Large intestine (tissue), 3 donors: ENCODE data around the gene CRACR2A. TPM values are rescaled to one million over a fixed set of nuclear protein-coding genes. Genes with fewer than 3 reads are reported as not detected.
A peak's percentile ranks its signal among the peaks of the same experiment; 100 is the strongest.

Source experiments
- DNase-seq, 2 donors: peaks; one replicate each; pipeline versions ENCODE4 v3.0.0 to v3.0.0-alpha.2; 2013
- H3K27ac ChIP-seq: one replicate; pipeline ENCODE4 v1.5.1; 2013; ENCODE audit warnings: low read length
- H3K27me3 ChIP-seq: 2 replicates; pipeline ENCODE4 v1.6.1; 2013; ENCODE audit warnings: low read length; ENCODE audit not compliant: control insufficient read depth, insufficient read depth
- H3K36me3 ChIP-seq: 2 replicates; pipeline ENCODE4 v1.6.1; 2013; ENCODE audit warnings: low read length; ENCODE audit not compliant: control insufficient read depth, insufficient read depth
- H3K4me1 ChIP-seq: one replicate; pipeline ENCODE4 v1.6.1; 2013; ENCODE audit warnings: low read length; ENCODE audit not compliant: control insufficient read depth, insufficient read depth
- H3K4me3 ChIP-seq: one replicate; pipeline ENCODE4 v1.5.1; 2013; ENCODE audit warnings: low read length
- H3K9me3 ChIP-seq: one replicate; pipeline ENCODE4 v1.6.1; 2013; ENCODE audit warnings: mild to moderate bottlenecking, low read depth, low read length, moderate library complexity; ENCODE audit not compliant: control insufficient read depth
- WGBS: methylation state at CpG from one replicate; pipeline ENCODE4 v1.1.5; 2013; ENCODE audit warnings: low lambda C conversion rate; ENCODE audit not compliant: insufficient coverage; 5-methylcytosine and 5-hydroxymethylcytosine counted together
- polyA plus RNA-seq: library from polyadenylated mRNA; unstranded; fragments of 120-200 nt; gene quantifications from one replicate; pipeline ENCODE4 v1.2.1, GENCODE V29; 2013

CRACR2A gene
- polyA plus RNA-seq, 1 donor = 12.5 TPM

DNA sequence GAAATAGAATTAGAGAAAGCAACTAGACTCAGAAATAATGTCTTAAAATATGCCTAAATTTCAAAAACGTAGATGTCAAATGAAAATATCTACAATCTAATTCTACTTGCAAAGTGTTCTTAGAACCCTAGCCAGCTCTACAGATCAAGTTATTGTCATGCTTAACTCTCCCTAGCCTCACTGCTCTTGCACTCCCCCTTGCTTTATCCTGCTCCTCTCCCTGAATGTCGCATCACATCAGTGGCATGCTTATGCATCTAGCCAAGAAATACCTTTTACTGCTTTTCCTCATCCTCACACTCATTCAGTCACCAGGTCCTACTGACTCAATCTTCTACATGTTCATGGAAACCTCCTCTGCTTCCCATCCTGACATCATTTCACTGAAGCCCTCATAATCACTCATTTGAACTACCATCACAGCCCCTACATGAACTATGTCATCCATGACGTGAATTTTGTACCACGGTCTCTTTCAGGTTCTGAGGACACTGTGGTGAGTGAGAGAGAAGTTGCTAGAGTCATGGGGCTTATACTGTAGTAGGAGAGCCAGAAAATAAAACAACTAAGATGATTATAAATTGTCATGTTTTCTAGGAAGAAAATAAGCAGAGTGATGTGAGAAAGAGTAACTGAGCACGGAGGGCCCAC lies 22.6 kb upstream of the CRACR2A start:
- H3K4me1 ChIP-seq = no peaks in the 10 kb centered on the region
- WGBS = 70% methylated on average over 4 of the region's 5 CpGs
- H3K36me3 ChIP-seq = no peaks in the 10 kb centered on the region

GRCh38 chr12:3772380-3772779 lies 19.5 kb upstream of the CRACR2A start:
- WGBS = 100% methylated on average over 1 of the region's 4 CpGs
- H3K27ac ChIP-seq = no peak overlapping the region
- no peak for DNase-seq
- peaks cover 2% of the 10 kb centered on the region for H3K27me3 ChIP-seq
- H3K4me1 ChIP-seq = no peaks in the 10 kb centered on the region
- H3K9me3 ChIP-seq = no peaks in the 10 kb centered on the region
- H3K36me3 ChIP-seq = no peaks in the 10 kb centered on the region
- H3K4me3 ChIP-seq = no peak overlapping the region

More for the DNA sequence above, 22.6 kb upstream of the CRACR2A start:
- no peak overlapping the region for H3K27ac ChIP-seq
- H3K9me3 ChIP-seq = no peaks in the 10 kb centered on the region
- H3K27me3 ChIP-seq = peaks cover 2% of the 10 kb centered on the region
- DNase-seq = no peak
- no peak overlapping the region for H3K4me3 ChIP-seq

- Histone ChIP-seq H3K9me3 (no peaks in the 10 kb centered on the region), H3K27ac (no peak overlapping the region), H3K36me3 (no peaks in the 10 kb centered on the region), H3K4me1 (no peaks in the 10 kb centered on the region), H3K27me3 (peaks cover 2% of the 10 kb centered on the region), H3K4me3 (no peak overlapping the region)
- DNase-seq = no peak
- WGBS = no CpG with 5 or more reads among the region's 1 CpG
Measured at GRCh38 chr12:3771853-3772252, 18.9 kb upstream of the CRACR2A start.

DNA sequence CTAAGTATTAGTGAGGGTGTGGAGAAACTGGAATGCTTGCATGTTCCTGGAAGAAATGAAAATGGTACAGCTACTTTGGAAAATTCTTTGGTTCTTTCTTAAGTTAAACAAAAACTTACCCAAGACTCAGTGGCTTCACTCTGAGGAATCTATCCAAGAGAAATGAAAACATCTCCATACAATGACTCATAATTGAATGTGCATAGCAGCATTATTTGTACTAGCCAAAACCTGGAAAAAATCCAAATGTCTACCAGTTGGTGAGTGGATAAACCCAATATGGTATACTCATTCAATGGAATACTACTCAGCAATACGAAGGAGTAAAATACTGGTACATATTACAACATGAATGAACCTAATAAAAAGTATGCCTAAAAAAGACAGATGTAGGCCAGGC lies 18.0 kb upstream of the CRACR2A start:
- H3K27me3 ChIP-seq = peaks cover 1% of the 10 kb centered on the region
- no peak for DNase-seq
- H3K36me3 ChIP-seq = no peaks in the 10 kb centered on the region
- H3K4me1 ChIP-seq = no peaks in the 10 kb centered on the region
- WGBS = no CpG with 5 or more reads among the region's 1 CpG
- no peaks in the 10 kb centered on the region for H3K9me3 ChIP-seq
- H3K4me3 ChIP-seq = no peak overlapping the region
- H3K27ac ChIP-seq = no peak overlapping the region

GRCh38 chr12:3768911-3769447 lies 16.1 kb upstream of the CRACR2A start:
- H3K27me3 ChIP-seq = no peaks in the 10 kb centered on the region
- no peak overlapping the region for H3K4me3 ChIP-seq
- H3K27ac ChIP-seq = no peak overlapping the region
- WGBS = 47% methylated on average over 3 of the region's 3 CpGs
- no peaks in the 10 kb centered on the region for H3K36me3 ChIP-seq
- DNase-seq = no peak
- no peaks in the 10 kb centered on the region for H3K4me1 ChIP-seq
- no peaks in the 10 kb centered on the region for H3K9me3 ChIP-seq

GRCh38 chr12:3761116-3761735 lies 8.3 kb upstream of the CRACR2A start:
- WGBS = no CpG with 5 or more reads among the region's 7 CpGs
- H3K4me3 ChIP-seq = no peak overlapping the region
- DNase-seq = no peak
- no peaks in the 10 kb centered on the region for H3K9me3 ChIP-seq
- H3K36me3 ChIP-seq = no peaks in the 10 kb centered on the region
- no peaks in the 10 kb centered on the region for H3K4me1 ChIP-seq
- H3K27me3 ChIP-seq = no peaks in the 10 kb centered on the region
- no peak overlapping the region for H3K27ac ChIP-seq

- H3K9me3 ChIP-seq = no peaks in the 10 kb centered on the region
- no peaks in the 10 kb centered on the region for H3K27me3 ChIP-seq
- H3K4me1 ChIP-seq = no peaks in the 10 kb centered on the region
- WGBS = no CpG with 5 or more reads among the region's 2 CpGs
- no peak overlapping the region for H3K4me3 ChIP-seq
- H3K27ac ChIP-seq = no peak overlapping the region
- DNase-seq = no peak
- no peaks in the 10 kb centered on the region for H3K36me3 ChIP-seq
Measured at GRCh38 chr12:3759878-3760277, 7.0 kb upstream of the CRACR2A start.

- no peak overlapping the region for H3K27ac ChIP-seq
- WGBS = no CpG with 5 or more reads among the region's 2 CpGs
- no peak for DNase-seq
Measured at GRCh38 chr12:3757261-3757660, 4.4 kb upstream of the CRACR2A start.

GRCh38 chr12:3755898-3756297 lies 3.0 kb upstream of the CRACR2A start:
- Histone ChIP-seq H3K4me1 (peaks cover 3% of the 10 kb centered on the region), H3K27ac (no peak overlapping the region), H3K9me3 (peaks cover 4% of the 10 kb centered on the region), H3K4me3 (no peak overlapping the region), H3K36me3 (no peaks in the 10 kb centered on the region), H3K27me3 (peaks cover 16% of the 10 kb centered on the region)
- no CpG with 5 or more reads among the region's 3 CpGs for WGBS
- no peak for DNase-seq

More at GRCh38 chr12:3757261-3757660, 4.4 kb upstream of the CRACR2A start:
- Histone ChIP-seq H3K27me3 (peaks cover 10% of the 10 kb centered on the region), H3K4me3 (no peak overlapping the region), H3K36me3 (no peaks in the 10 kb centered on the region), H3K9me3 (peaks cover 4% of the 10 kb centered on the region), H3K4me1 (peaks cover 3% of the 10 kb centered on the region)

- H3K4me1 ChIP-seq = peaks cover 3% of the 10 kb centered on the region
- H3K4me3 ChIP-seq = peak overlapping the region; percentile 18
- no peak for DNase-seq
- H3K27me3 ChIP-seq = peaks cover 18% of the 10 kb centered on the region
- no peak overlapping the region for H3K27ac ChIP-seq
- peaks cover 4% of the 10 kb centered on the region for H3K9me3 ChIP-seq
- no CpG with 5 or more reads among the region's 9 CpGs for WGBS
- no peaks in the 10 kb centered on the region for H3K36me3 ChIP-seq
Measured at GRCh38 chr12:3753544-3754284, 805 bp upstream of the CRACR2A start.
